Tibial artery (tissue), 4 donors: ENCODE results near the gene GRIK4.

Experiments
- DNase-seq, 2 donors: peaks; one replicate each; pipeline ENCODE4 v3.0.0-alpha.2; 2019
- H3K27ac ChIP-seq, 2 donors: fragments of 200-600 bp; sonication (generic) in 1 of 2; 1 replicate in 1 of 2; 2 replicates in 1 of 2; pipeline ENCODE4 v1.5.1; 2018 to 2019; ENCODE audit warnings: mild to moderate bottlenecking in 1 of 2
- H3K27me3 ChIP-seq, 2 donors: fragments of 200-600 bp; sonication (generic) in 1 of 2; one replicate each; pipeline versions ENCODE4 v1.5.1 to v1.6.0; 2016 to 2019
- H3K36me3 ChIP-seq, 3 donors: fragments of 200-600 bp; sonication (generic) in 2 of 3; one replicate each; pipeline ENCODE4 v1.5.1; 2016 to 2019; ENCODE audit warnings: mild to moderate bottlenecking in 2 of 3
- H3K4me1 ChIP-seq, 4 donors: fragments of 200-600 bp; sonication (generic) in 2 of 4; 1 replicate in 3 of 4; 2 replicates in 1 of 4; pipeline ENCODE4 v1.5.1; 2016 to 2019
- H3K4me3 ChIP-seq, 2 donors: fragments of 200-600 bp; sonication (generic) in 1 of 2; 1 replicate in 1 of 2; 2 replicates in 1 of 2; pipeline ENCODE4 v1.5.1; 2018 to 2019; ENCODE audit warnings: mild to moderate bottlenecking in 2 of 2
- H3K9me3 ChIP-seq, 3 donors: fragments of 200-600 bp; sonication (generic) in 1 of 3; one replicate each; pipeline ENCODE4 v1.5.1; 2016 to 2019
- intact Hi-C: fragments of 100-400 bp; cut with DNase I; formaldehyde crosslinking; loops from one replicate; pipeline ENCODE4 v1.15.0; 2023; ENCODE audit warnings: low total_unique reads
- TF ChIP-seq, protein P1 (sequence below), 2 experiments: fragments of 200-600 bp in 1 of 2; fragments of 450-650 bp in 1 of 2; IDR thresholded peaks; one replicate each; pipeline ENCODE4 v1.5.1; 2017 to 2019; ENCODE audit warnings: antibody characterized with exemption in 2 of 2, mild to moderate bottlenecking in 1 of 2, moderate library complexity in 1 of 2

The GRIK4 gene

GRCh38 chr11:120792306-120792705 lies 280.8 kb downstream of the GRIK4 start:
- H3K9me3 ChIP-seq: no peaks in the 10 kb centered on the region
- H3K4me3 ChIP-seq: no peak overlapping the region
- TF ChIP-seq, protein P1, sequence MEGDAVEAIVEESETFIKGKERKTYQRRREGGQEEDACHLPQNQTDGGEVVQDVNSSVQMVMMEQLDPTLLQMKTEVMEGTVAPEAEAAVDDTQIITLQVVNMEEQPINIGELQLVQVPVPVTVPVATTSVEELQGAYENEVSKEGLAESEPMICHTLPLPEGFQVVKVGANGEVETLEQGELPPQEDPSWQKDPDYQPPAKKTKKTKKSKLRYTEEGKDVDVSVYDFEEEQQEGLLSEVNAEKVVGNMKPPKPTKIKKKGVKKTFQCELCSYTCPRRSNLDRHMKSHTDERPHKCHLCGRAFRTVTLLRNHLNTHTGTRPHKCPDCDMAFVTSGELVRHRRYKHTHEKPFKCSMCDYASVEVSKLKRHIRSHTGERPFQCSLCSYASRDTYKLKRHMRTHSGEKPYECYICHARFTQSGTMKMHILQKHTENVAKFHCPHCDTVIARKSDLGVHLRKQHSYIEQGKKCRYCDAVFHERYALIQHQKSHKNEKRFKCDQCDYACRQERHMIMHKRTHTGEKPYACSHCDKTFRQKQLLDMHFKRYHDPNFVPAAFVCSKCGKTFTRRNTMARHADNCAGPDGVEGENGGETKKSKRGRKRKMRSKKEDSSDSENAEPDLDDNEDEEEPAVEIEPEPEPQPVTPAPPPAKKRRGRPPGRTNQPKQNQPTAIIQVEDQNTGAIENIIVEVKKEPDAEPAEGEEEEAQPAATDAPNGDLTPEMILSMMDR (IDR thresholded peaks at IDR 0.05): no peak
- intact Hi-C loops: no loop called here
- DNase-seq: peak in 1 of 2 donors; percentile 0
- peaks cover 0 to 57% of the 10 kb centered on the region in 2 donors for H3K27me3 ChIP-seq
- no peak overlapping the region for H3K27ac ChIP-seq
- no peaks in the 10 kb centered on the region for H3K36me3 ChIP-seq
- no peaks in the 10 kb centered on the region for H3K4me1 ChIP-seq

DNA sequence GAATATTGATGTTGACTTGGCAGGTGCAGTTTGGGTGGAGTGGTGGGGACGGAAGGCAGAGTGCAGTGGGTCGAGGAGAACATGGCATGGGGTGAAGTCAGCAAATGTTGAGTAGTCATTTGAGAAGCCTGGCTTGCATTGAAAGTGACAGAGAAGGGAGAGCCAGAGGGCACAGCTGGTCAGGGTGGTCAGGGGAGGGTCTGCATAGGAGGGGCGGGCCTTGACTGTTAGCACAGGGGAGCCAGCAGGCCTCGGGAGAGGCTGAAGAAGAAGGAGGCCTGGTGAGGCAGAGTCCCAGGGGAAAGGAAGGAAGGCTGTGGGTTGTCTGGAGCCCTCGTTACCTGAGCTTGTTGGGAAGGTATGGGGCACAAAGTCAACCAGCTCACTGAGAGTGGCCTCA lies 281.6 kb downstream of the GRIK4 start:
- no peaks in the 10 kb centered on the region for H3K4me1 ChIP-seq
- DNase-seq: no peak
- no peaks in the 10 kb centered on the region for H3K36me3 ChIP-seq
- TF ChIP-seq, protein P1 (IDR thresholded peaks at IDR 0.05): no peak
- H3K27ac ChIP-seq: no peak overlapping the region
- peaks cover 0 to 54% of the 10 kb centered on the region in 2 donors for H3K27me3 ChIP-seq
- H3K4me3 ChIP-seq: no peak overlapping the region
- H3K9me3 ChIP-seq: no peaks in the 10 kb centered on the region
- intact Hi-C loops: no loop called here

DNA sequence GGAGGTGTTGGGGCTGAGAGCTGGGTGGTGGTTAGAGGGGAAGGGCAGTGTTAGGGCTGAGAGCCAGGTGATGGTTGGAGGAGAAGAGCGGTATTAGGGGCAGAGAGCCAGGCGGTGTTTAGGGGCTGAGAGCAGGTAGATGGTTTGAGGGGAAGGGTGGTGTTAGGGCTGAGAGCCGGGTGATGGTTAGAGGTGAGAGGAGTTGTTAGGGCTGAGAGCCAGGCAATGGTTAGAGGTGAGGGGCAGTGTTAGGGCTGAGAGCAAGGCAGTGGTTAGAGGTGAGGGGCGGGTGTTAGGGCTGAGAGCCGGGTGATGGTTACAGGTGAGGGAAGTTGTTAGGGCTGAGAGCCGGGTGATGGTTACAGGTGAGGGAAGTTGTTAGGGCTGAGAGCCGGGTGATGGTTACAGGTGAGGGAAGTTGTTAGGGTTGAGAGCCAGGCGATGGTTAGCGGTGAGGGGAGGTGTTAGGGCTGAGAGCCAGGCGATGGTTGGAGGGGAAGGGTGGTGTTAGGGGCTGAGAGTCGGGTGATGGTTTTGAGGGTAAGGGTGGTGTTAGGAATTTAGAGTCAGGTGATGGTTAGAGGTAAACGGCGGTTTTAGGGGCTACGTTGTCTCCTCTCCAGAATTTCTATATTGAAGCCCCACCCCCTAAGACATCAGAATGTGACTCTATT lies 282.4 kb downstream of the GRIK4 start:
- no peak for DNase-seq
- intact Hi-C loops: no loop called here
- Histone ChIP-seq H3K9me3 (no peaks in the 10 kb centered on the region), H3K4me1 (no peaks in the 10 kb centered on the region), H3K27me3 (peaks cover 0 to 46% of the 10 kb centered on the region in 2 donors), H3K36me3 (no peaks in the 10 kb centered on the region), H3K27ac (no peak overlapping the region), H3K4me3 (no peak overlapping the region)
- TF ChIP-seq, protein P1 (IDR thresholded peaks at IDR 0.05): no peak

DNA sequence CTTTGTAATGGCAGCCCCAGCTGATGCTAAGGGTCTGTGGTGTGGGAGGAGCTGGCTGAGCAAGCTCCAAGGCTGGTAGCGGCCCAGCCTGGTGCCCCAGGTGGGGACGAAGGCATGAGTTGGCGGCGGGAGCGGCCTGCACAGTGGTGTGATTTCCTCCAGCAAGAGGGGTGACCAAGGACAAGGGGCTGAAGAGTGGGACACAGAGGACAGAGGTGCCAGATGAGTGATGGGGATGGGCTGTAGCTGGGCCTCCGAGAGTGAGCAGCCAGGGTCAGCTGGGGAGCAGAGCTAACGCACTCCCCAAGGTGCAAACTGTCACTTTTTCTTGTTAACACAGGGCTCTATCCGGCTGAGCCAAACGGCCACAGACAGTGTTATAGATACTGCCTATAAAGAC lies 283.2 kb downstream of the GRIK4 start:
- peaks cover 0 to 39% of the 10 kb centered on the region in 2 donors for H3K27me3 ChIP-seq
- no peak overlapping the region for H3K4me3 ChIP-seq
- TF ChIP-seq, protein P1 (IDR thresholded peaks at IDR 0.05): no peak
- intact Hi-C loops: no loop called here
- no peak overlapping the region for H3K27ac ChIP-seq
- no peaks in the 10 kb centered on the region for H3K9me3 ChIP-seq
- no peak for DNase-seq
- H3K36me3 ChIP-seq: no peaks in the 10 kb centered on the region
- H3K4me1 ChIP-seq: no peaks in the 10 kb centered on the region

- no peak overlapping the region for H3K4me3 ChIP-seq
- no peaks in the 10 kb centered on the region for H3K4me1 ChIP-seq
- intact Hi-C loops: no loop called here
- no peaks in the 10 kb centered on the region for H3K36me3 ChIP-seq
- no peaks in the 10 kb centered on the region for H3K9me3 ChIP-seq
- no peak overlapping the region for H3K27ac ChIP-seq
- H3K27me3 ChIP-seq: peaks cover 0 to 38% of the 10 kb centered on the region in 2 donors
- DNase-seq: no peak
- TF ChIP-seq, protein P1 (IDR thresholded peaks at IDR 0.05): no peak
Measured at GRCh38 chr11:120795185-120795584, 283.6 kb downstream of the GRIK4 start.
